H9 (cell line): ENCODE data around the gene ASB14. TPM values are rescaled to one million over a fixed set of nuclear protein-coding genes. Genes with fewer than 3 reads are reported as not detected.

Source experiments
- DNase-seq: peaks from one replicate; pipeline ENCODE4 v3.0.0-alpha.2; 2017
- H2AFZ ChIP-seq: one replicate; pipeline ENCODE4 v1.6.1; 2013; ENCODE audit warnings: mild to moderate bottlenecking, low read length, control low read depth, moderate library complexity
- H2AK5ac ChIP-seq: 2 replicates; pipeline ENCODE4 v1.6.1; 2013; ENCODE audit warnings: low read length, control low read depth, mixed read lengths; ENCODE audit not compliant: insufficient read length
- H2BK120ac ChIP-seq: one replicate; pipeline ENCODE4 v1.6.1; 2013; ENCODE audit warnings: low read depth, mild to moderate bottlenecking, low read length, control low read depth, inconsistent platforms; ENCODE audit not compliant: poor library complexity, severe bottlenecking
- H2BK12ac ChIP-seq: 2 replicates; pipeline ENCODE4 v1.6.1; 2013; ENCODE audit warnings: low read length, control low read depth, mixed read lengths, low read depth; ENCODE audit not compliant: insufficient read length
- H2BK15ac ChIP-seq: 2 replicates; pipeline ENCODE4 v1.6.1; 2013; ENCODE audit warnings: low read depth, low read length, control low read depth
- H2BK20ac ChIP-seq: one replicate; pipeline ENCODE4 v1.6.1; 2013; ENCODE audit warnings: low read depth, mild to moderate bottlenecking, low read length, control low read depth, inconsistent platforms; ENCODE audit not compliant: poor library complexity, severe bottlenecking
- H2BK5ac ChIP-seq: 2 replicates; pipeline ENCODE4 v1.6.1; 2013; ENCODE audit warnings: low read length, control low read depth, mixed read lengths; ENCODE audit not compliant: insufficient read length
- H3K14ac ChIP-seq: 2 replicates; pipeline ENCODE4 v1.6.1; 2013; ENCODE audit warnings: low read length, control low read depth; ENCODE audit not compliant: insufficient read depth
- H3K18ac ChIP-seq: 2 replicates; pipeline ENCODE4 v1.6.1; 2013; ENCODE audit warnings: low read depth, mild to moderate bottlenecking, mixed read lengths, low read length, control low read depth; ENCODE audit not compliant: insufficient read length
- H3K23ac ChIP-seq: 2 replicates; pipeline ENCODE4 v1.6.1; 2013; ENCODE audit warnings: low read length, control low read depth, mixed read lengths, low read depth; ENCODE audit not compliant: insufficient read length
- H3K23me2 ChIP-seq: 2 replicates; pipeline ENCODE4 v1.6.1; 2013; ENCODE audit warnings: low read depth, mild to moderate bottlenecking, mixed read lengths, low read length, control low read depth; ENCODE audit not compliant: insufficient read length, poor library complexity, severe bottlenecking
- H3K27ac ChIP-seq: 2 replicates; pipeline ENCODE4 v1.5.1; 2013; ENCODE audit warnings: low read length, control low read depth, mixed read lengths, low read depth; ENCODE audit not compliant: insufficient read length
- H3K27me3 ChIP-seq: 2 replicates; pipeline ENCODE4 v1.6.1; 2013; ENCODE audit warnings: low read length, control low read depth, inconsistent platforms; ENCODE audit not compliant: insufficient read depth
- H3K4ac ChIP-seq: 2 replicates; pipeline ENCODE4 v1.6.1; 2013; ENCODE audit warnings: low read depth, mild to moderate bottlenecking, control low read depth, inconsistent platforms, low read length, moderate library complexity
- H3K4me1 ChIP-seq: 2 replicates; pipeline ENCODE4 v1.6.1; 2013; ENCODE audit warnings: low read length, control low read depth, inconsistent platforms; ENCODE audit not compliant: insufficient read depth
- H3K4me2 ChIP-seq: 2 replicates; pipeline ENCODE4 v1.6.1; 2013; ENCODE audit warnings: low read length, control low read depth, mixed read lengths; ENCODE audit not compliant: insufficient read length, insufficient read depth
- H3K56ac ChIP-seq: 2 replicates; pipeline ENCODE4 v1.6.1; 2013; ENCODE audit warnings: low read depth, mild to moderate bottlenecking, mixed read lengths, low read length, control low read depth; ENCODE audit not compliant: insufficient read length
- H3K79me1 ChIP-seq: 2 replicates; pipeline ENCODE4 v1.6.1; 2013; ENCODE audit warnings: low read depth, mild to moderate bottlenecking, moderate library complexity, low read length, control low read depth, inconsistent platforms; ENCODE audit not compliant: insufficient read depth, poor library complexity, severe bottlenecking
- H3K79me2 ChIP-seq: 2 replicates; pipeline ENCODE4 v1.6.1; 2013; ENCODE audit warnings: low read length, control low read depth, inconsistent platforms; ENCODE audit not compliant: insufficient read depth
- H3K9ac ChIP-seq: 2 replicates; pipeline ENCODE4 v1.6.1; 2013; ENCODE audit warnings: low read length, control low read depth, mixed read lengths; ENCODE audit not compliant: insufficient read length; ENCODE audit errors: extremely low read depth
- H3K9me3 ChIP-seq: one replicate; pipeline ENCODE4 v1.6.1; 2013; ENCODE audit warnings: low read depth, low read length, inconsistent platforms; ENCODE audit not compliant: control insufficient read depth
- H3T11ph ChIP-seq: one replicate; pipeline ENCODE4 v1.6.1; 2013; ENCODE audit warnings: mild to moderate bottlenecking, low read length, control low read depth, inconsistent platforms
- H4K20me1 ChIP-seq: one replicate; pipeline ENCODE4 v1.6.1; 2013; ENCODE audit not compliant: control insufficient read depth, insufficient read length, insufficient read depth
- H4K5ac ChIP-seq: 2 replicates; pipeline ENCODE4 v1.6.1; 2013; ENCODE audit warnings: low read depth, mild to moderate bottlenecking, mixed read lengths, low read length, control low read depth; ENCODE audit not compliant: insufficient read length
- H4K8ac ChIP-seq: replicated peaks from 2 replicates; pipeline ENCODE4 v1.6.1; 2013; ENCODE audit warnings: low read length, control low read depth, mixed read lengths, low read depth; ENCODE audit not compliant: insufficient read length
- H4K91ac ChIP-seq: 2 replicates; pipeline ENCODE4 v1.6.1; 2013; ENCODE audit warnings: low read depth, mild to moderate bottlenecking, moderate library complexity, mixed read lengths, low read length, control low read depth; ENCODE audit not compliant: insufficient read length
- H3K27ac Mint-ChIP-seq, 3 experiments: 2 replicates in 2 of 3; 3 replicates in 1 of 3; pipeline ENCODE4 v1.8.0; 2020 to 2021; ENCODE audit warnings: mixed read lengths in 3 of 3, mild to moderate bottlenecking in 1 of 3, moderate library complexity in 1 of 3
- H3K27me3 Mint-ChIP-seq: 2 replicates; pipeline ENCODE4 v1.8.0; 2021; ENCODE audit warnings: low read depth, mild to moderate bottlenecking, moderate library complexity, mixed read lengths
- H3K36me3 Mint-ChIP-seq, 3 experiments: 2 replicates in 2 of 3; 3 replicates in 1 of 3; pipeline ENCODE4 v1.8.0; 2020 to 2021; ENCODE audit warnings: low read depth in 3 of 3, mixed read lengths in 3 of 3; ENCODE audit not compliant: insufficient read depth in 1 of 3
- H3K4me1 Mint-ChIP-seq, 2 experiments: 2 replicates each; pipeline ENCODE4 v1.8.0; 2020; ENCODE audit warnings: mixed read lengths in 2 of 2
- H3K4me3 Mint-ChIP-seq, 2 experiments: 2 replicates in 1 of 2; 3 replicates in 1 of 2; pipeline ENCODE4 v1.8.0; 2020 to 2021; ENCODE audit warnings: mild to moderate bottlenecking in 2 of 2, mixed read lengths in 2 of 2, moderate library complexity in 1 of 2
- H3K9me3 Mint-ChIP-seq, 2 experiments: 2 replicates in 1 of 2; 3 replicates in 1 of 2; pipeline ENCODE4 v1.8.0; 2020; ENCODE audit warnings: mild to moderate bottlenecking in 2 of 2, mixed read lengths in 2 of 2, moderate library complexity in 1 of 2
- total RNA-seq: library from RNA; stranded (reverse); gene quantifications from 2 replicates; pipeline ENCODE4 v1.2.1, GENCODE V29; 2021
- TF ChIP-seq, protein P1 (sequence below): fragments of 200-600 bp; sonication (generic); conservative IDR thresholded peaks from 3 replicates; pipeline ENCODE4 v1.8.0; 2021; ENCODE audit warnings: antibody characterized with exemption, mild to moderate bottlenecking

Gene ASB14
- total RNA-seq, 1 experiment from 2014 or later = not detected

DNA sequence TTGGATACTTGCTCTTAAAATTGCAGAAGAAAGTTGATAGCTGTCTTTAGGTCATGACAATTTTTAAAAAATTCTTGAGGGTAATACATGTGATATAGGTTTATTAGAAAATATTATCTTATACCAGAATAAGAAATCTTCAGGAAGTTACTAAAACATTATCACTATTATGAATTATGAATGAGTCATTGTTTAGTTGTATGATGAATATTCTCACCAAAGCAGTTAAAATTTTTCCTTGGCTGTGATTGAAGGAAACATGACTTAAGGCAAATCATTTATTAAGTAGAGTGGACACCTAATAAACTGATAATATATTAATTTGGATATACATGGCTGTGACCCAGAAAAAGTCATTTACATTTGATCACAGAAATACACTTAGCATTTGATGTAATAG, 34.8 kb downstream of the ASB14 start:
- H3K4me3 Mint-ChIP-seq = no peak overlapping the region

More for the DNA sequence above, 34.8 kb downstream of the ASB14 start:
- Histone ChIP-seq H3K9me3 (no peaks in the 10 kb centered on the region), H3K27me3 (no peaks in the 10 kb centered on the region), H2BK120ac (no peak overlapping the region), H2BK20ac (no peak overlapping the region), H3K14ac (no peak overlapping the region), H4K91ac (no peak overlapping the region), H2AFZ (no peak overlapping the region), H3K4ac (no peak overlapping the region), H3K23me2 (no peaks in the 10 kb centered on the region), H3K23ac (no peak overlapping the region), H3T11ph (no peak overlapping the region), H3K56ac (no peak overlapping the region), H3K27ac (no peak overlapping the region), H2BK12ac (no peak overlapping the region), H2BK5ac (no peak overlapping the region), H4K20me1 (no peaks in the 10 kb centered on the region), H3K4me1 (no peaks in the 10 kb centered on the region), H3K9ac (no peak overlapping the region), H3K18ac (no peak overlapping the region), H3K4me2 (no peak overlapping the region), H3K79me2 (no peaks in the 10 kb centered on the region), H2AK5ac (no peak overlapping the region), H4K5ac (no peak overlapping the region), H4K8ac (no peak overlapping the region), H2BK15ac (no peak overlapping the region), H3K79me1 (no peaks in the 10 kb centered on the region)
- H3K27me3 Mint-ChIP-seq = no peaks in the 10 kb centered on the region
- peaks cover 2 to 3% of the 10 kb centered on the region in 2 experiments; a peak in 3 of 5 replicates for H3K9me3 Mint-ChIP-seq
- no peak overlapping the region for H3K27ac Mint-ChIP-seq
- no peak for DNase-seq
- TF ChIP-seq, protein P1, sequence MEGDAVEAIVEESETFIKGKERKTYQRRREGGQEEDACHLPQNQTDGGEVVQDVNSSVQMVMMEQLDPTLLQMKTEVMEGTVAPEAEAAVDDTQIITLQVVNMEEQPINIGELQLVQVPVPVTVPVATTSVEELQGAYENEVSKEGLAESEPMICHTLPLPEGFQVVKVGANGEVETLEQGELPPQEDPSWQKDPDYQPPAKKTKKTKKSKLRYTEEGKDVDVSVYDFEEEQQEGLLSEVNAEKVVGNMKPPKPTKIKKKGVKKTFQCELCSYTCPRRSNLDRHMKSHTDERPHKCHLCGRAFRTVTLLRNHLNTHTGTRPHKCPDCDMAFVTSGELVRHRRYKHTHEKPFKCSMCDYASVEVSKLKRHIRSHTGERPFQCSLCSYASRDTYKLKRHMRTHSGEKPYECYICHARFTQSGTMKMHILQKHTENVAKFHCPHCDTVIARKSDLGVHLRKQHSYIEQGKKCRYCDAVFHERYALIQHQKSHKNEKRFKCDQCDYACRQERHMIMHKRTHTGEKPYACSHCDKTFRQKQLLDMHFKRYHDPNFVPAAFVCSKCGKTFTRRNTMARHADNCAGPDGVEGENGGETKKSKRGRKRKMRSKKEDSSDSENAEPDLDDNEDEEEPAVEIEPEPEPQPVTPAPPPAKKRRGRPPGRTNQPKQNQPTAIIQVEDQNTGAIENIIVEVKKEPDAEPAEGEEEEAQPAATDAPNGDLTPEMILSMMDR = no peak
- no peaks in the 10 kb centered on the region for H3K4me1 Mint-ChIP-seq
- peaks cover 26 to 52% (median 51%) of the 10 kb centered on the region in 3 experiments for H3K36me3 Mint-ChIP-seq
